Measurements from ENCODE around the gene CTR9. TPM values are rescaled to one million over a fixed set of nuclear protein-coding genes. Genes with fewer than 3 reads are reported as not detected.

CTR9 gene
- total RNA-seq, 6 experiments from 2014 or later: 15.9 to 38.9 (median 20.0) TPM

DNA sequence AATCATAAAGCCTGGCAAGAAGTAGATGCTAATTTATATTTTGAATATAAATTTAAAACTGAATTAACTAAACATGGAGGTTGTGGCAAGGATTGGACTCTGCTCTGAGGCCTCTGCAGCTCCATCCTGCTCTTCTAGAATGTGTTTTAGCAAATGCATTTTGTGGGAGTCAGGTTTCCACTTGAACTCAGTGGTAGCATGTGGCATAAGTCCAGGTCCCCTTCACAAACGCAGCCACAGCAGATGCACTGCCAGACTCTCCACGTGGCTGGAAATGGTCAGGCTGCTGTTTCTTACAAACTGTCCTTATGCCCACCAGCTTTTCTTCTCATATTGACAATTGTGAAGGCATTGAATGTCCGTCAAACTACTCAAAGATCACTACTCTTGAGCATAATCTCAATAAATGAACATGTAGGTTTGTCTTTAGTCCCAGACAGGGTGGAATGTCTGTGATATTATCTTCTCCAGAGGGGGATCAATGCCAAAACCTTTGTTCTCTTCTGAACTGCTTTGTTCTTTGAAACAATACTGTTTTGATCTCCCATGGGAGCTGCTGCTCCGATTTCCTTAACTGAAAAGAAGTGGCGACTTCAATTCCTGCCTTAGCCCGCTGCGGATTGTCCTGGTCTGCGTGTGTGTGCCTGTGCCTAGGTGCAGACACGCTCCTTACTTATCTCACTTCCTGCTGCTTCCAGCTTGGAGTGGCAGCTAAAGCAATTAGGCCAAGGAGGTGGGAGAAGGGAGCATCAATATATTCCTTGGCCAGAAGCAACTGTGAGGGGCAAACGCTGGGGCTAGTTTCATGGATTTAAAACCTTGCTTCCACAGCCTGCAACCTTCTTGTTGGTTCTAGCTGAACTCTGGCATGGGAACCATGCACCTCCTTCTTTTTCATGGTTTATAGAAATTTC is 33.4 kb downstream of the CTR9 start:
- Histone ChIP-seq H3K36me3 (peaks cover 0 to 2% (median 0%) of the 10 kb centered on the region in 4 donors), H3K4me3 (no peak overlapping the region), H3K4me1 (no peaks in the 10 kb centered on the region), H3K9me3 (no peaks in the 10 kb centered on the region), H3K27ac (no peak overlapping the region), H3K27me3 (no peaks in the 10 kb centered on the region)
- TF ChIP-seq, protein P1, sequence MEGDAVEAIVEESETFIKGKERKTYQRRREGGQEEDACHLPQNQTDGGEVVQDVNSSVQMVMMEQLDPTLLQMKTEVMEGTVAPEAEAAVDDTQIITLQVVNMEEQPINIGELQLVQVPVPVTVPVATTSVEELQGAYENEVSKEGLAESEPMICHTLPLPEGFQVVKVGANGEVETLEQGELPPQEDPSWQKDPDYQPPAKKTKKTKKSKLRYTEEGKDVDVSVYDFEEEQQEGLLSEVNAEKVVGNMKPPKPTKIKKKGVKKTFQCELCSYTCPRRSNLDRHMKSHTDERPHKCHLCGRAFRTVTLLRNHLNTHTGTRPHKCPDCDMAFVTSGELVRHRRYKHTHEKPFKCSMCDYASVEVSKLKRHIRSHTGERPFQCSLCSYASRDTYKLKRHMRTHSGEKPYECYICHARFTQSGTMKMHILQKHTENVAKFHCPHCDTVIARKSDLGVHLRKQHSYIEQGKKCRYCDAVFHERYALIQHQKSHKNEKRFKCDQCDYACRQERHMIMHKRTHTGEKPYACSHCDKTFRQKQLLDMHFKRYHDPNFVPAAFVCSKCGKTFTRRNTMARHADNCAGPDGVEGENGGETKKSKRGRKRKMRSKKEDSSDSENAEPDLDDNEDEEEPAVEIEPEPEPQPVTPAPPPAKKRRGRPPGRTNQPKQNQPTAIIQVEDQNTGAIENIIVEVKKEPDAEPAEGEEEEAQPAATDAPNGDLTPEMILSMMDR (IDR thresholded peaks at IDR 0.05): no peak
- TF ChIP-seq POLR2A (IDR thresholded peaks at IDR 0.05): no peak
- intact Hi-C loops (cut with DNase I): no loop called here
- WGBS (ENCODE audit: insufficient coverage, low coverage, low lambda C conversion rate, missing lambda C conversion rate): 46% methylated on average over 4 of the region's 10 CpGs
- ATAC-seq (no peak), DNase-seq (no peak)

DNA sequence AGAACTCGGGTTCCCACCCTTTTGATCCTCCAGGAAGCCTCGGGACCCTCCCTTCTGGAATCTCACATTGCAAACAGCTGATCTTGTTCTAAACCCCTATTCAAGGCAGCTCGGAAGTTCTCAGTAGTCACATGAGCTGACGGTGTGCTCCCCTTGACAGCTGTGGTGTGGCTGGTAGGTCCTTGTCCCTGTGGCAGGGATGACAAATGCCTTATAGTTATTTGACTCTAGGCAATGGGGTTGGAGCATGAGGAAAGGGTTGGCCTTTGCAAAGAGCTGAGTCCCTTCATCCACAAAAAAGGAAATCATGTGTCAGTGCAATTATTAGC is 34.1 kb downstream of the CTR9 start:
- Histone ChIP-seq H3K4me3 (no peak overlapping the region), H3K4me1 (no peaks in the 10 kb centered on the region), H3K9me3 (no peaks in the 10 kb centered on the region), H3K27ac (no peak overlapping the region), H3K27me3 (no peaks in the 10 kb centered on the region), H3K36me3 (no peaks in the 10 kb centered on the region)
- DNase-seq (no peak), ATAC-seq (no peak)
- intact Hi-C loops (cut with DNase I): no loop called here
- no peak for TF ChIP-seq POLR2A (IDR thresholded peaks at IDR 0.05)
- TF ChIP-seq, protein P1 (IDR thresholded peaks at IDR 0.05): no peak
- 72% methylated on average over 3 of the region's 4 CpGs for WGBS (ENCODE audit: insufficient coverage, low coverage, low lambda C conversion rate, missing lambda C conversion rate)

DNA sequence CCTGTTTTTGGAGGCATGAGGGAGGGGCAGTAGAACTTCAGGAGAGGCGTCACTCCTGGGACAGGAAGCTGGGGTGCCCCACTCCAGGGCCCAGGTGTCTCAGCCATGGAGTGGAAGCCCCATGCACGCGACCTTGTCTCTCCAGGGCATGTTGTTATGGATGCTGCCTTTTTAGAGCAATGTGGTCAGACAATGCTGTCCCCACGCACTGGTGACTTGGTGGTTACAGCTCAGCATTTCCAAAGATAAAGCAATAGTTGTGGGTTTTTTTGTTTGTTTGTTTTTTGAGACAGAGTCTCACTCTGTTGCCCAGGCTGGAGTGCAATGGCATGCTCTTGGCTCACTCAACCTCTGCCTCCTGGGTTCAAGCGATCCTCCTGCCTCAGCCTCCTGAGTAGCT is 35.4 kb downstream of the CTR9 start:
- Histone ChIP-seq H3K4me3 (no peak overlapping the region), H3K27me3 (no peaks in the 10 kb centered on the region)

DNA sequence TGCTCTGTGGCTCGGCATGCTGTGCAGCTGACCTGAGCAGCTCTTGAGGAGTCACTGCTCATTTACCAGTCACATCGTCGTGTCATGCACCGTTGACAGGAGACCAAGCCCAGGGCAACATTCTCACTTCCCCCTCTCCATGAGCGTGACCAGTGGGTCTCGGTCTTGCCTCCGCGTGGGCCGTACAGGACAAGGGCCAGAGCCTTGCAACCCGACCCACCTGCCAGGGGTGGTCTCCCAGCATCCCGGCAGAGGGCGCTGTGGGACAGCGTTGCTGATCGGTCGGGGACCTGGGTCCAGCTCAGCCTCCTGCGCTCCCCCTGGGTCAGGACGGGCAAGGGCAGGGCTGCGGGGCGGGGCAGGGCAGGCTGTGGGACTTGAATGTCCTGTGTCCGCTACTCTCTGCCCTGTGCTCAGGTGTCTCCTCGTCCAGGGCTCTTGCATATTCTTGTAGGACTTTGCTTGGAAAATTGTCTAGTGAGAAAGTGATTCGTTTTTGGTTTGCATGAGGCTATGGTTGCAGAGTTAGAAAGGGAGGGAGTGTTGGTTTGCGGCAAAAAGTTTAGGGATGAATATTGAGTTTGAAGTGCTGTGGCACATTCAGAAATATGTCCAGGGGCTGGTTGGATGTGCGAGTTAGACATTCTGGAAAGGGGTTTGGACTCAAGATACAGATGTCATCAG is 41.5 kb downstream of the CTR9 start:
- Histone ChIP-seq H3K9me3 (no peaks in the 10 kb centered on the region), H3K4me3 (no peak overlapping the region), H3K27me3 (no peaks in the 10 kb centered on the region), H3K36me3 (peaks cover 0 to 17% (median 8%) of the 10 kb centered on the region in 4 donors), H3K4me1 (peaks cover 0 to 6% (median 0%) of the 10 kb centered on the region in 4 donors), H3K27ac (no peak overlapping the region)
- ATAC-seq (peak; percentile 97 to 99 (median 98)), DNase-seq (peak; percentile 90 to 94 (median 91))
- intact Hi-C loops (cut with DNase I): loop anchor here (5.0 to 10.0 kb wide), 2 partner anchors 230 to 232 kb away; no protein-coding TSS in a partner anchor
- 13% methylated on average over 5 of the region's 24 CpGs for WGBS (ENCODE audit: insufficient coverage, low coverage, low lambda C conversion rate, missing lambda C conversion rate)
- TF ChIP-seq, protein P1 (IDR thresholded peaks at IDR 0.05): peak; percentile 90 to 93 (median 90)
- TF ChIP-seq POLR2A (IDR thresholded peaks at IDR 0.05): no peak

More for the DNA sequence above, 35.4 kb downstream of the CTR9 start:
- H3K27ac ChIP-seq: no peak overlapping the region
- no peak for ATAC-seq
- no peaks in the 10 kb centered on the region for H3K4me1 ChIP-seq
- no peaks in the 10 kb centered on the region for H3K36me3 ChIP-seq
- no peak for TF ChIP-seq POLR2A (IDR thresholded peaks at IDR 0.05)
- TF ChIP-seq, protein P1 (IDR thresholded peaks at IDR 0.05): no peak
- no peaks in the 10 kb centered on the region for H3K9me3 ChIP-seq
- DNase-seq: no peak
- WGBS (ENCODE audit: insufficient coverage, low coverage, low lambda C conversion rate, missing lambda C conversion rate): 83% methylated on average over 1 of the region's 5 CpGs
- intact Hi-C loops (cut with DNase I): no loop called here
